Measurements from ENCODE around the gene CD81. TPM values are rescaled to one million over a fixed set of nuclear protein-coding genes. Genes with fewer than 3 reads are reported as not detected.

The CD81 gene
- total and polyA plus RNA-seq, 9 of the 15 experiments (the other 6 are each of a cell fraction or from before 2014, with no cell fraction given): 2.4 to 189 (median 61.7) TPM

GRCh38 chr11:2432628-2433071 is 55.5 kb downstream of the CD81 start:
- H3K9me1 ChIP-seq (ENCODE audit: control insufficient read depth, insufficient read depth, low read length): peaks cover 2% of the 10 kb centered on the region
- H2AFZ ChIP-seq (ENCODE audit: low read depth, low read length): no peak overlapping the region
- DNase-seq (ENCODE audit: extremely low read depth in 1 of 4, low spot score in 3 of 4) (no peak), ATAC-seq (no peak), FAIRE-seq (no peak)
- WGBS (ENCODE audit: insufficient coverage, low coverage, missing lambda C conversion rate): 8% methylated on average over 13 of the region's 13 CpGs
- ChIA-PET CTCF (ENCODE audit: low intra/inter-chr PET ratio) (no interaction called here), POLR2A (no interaction called here)
- peak overlapping the region in 1 of 2 experiments; percentile 20; a peak in 1 of 4 replicates for H3K9ac ChIP-seq (ENCODE audit: insufficient read depth in 1 of 2, low read depth in 2 of 2, low read length in 2 of 2)
- peaks cover 4% of the 10 kb centered on the region for H4K20me1 ChIP-seq (replicated peaks; ENCODE audit: control insufficient read depth, insufficient read depth, low read length)
- intact Hi-C loops (cut with micrococcal nuclease): no loop called here
- no peaks in the 10 kb centered on the region for H3K36me3 ChIP-seq (ENCODE audit: control insufficient read depth, insufficient read depth, low read length)
- H3K4me1 ChIP-seq (replicated peaks in 1 of 2; ENCODE audit: control insufficient read depth in 2 of 2, insufficient read depth in 2 of 2, low read length in 2 of 2): peaks cover 0 to 3% of the 10 kb centered on the region in 2 experiments; a peak in 1 of 5 replicates
- no TSS peak for BruUV-seq (replicated peaks)
- no peak overlapping the region for H3K4me2 ChIP-seq (ENCODE audit: insufficient read depth, low read length)
- in situ Hi-C loops (cut with MboI): no loop called here
- no peak overlapping the region for H3K4me3 ChIP-seq
- peaks cover 6% of the 10 kb centered on the region; the same call in 1 of the 2 replicates for H3K9me3 ChIP-seq (replicated peaks; ENCODE audit: control insufficient read depth, insufficient read depth, low read depth, low read length)
- H3K27me3 ChIP-seq (ENCODE audit: control insufficient read depth in 2 of 2, insufficient read depth in 2 of 2, low read length in 2 of 2): peaks cover 2 to 51% of the 10 kb centered on the region in 2 experiments; a peak in 4 of 5 replicates
- TF ChIP-seq RBM17 (IDR thresholded peaks at IDR 0.05; ENCODE audit: borderline replicate concordance, low read depth, low read length) (no peak), ZNF583 (CRISPR knock-in tag; IDR thresholded peaks at IDR 0.05) (no peak)
- no peak overlapping the region for H3K27ac ChIP-seq (ENCODE audit: extremely low read depth, low read depth, low read length)
- H3K79me2 ChIP-seq (ENCODE audit: control insufficient read depth, insufficient read depth, low read length): no peaks in the 10 kb centered on the region

- ATAC-seq (no peak), FAIRE-seq (no peak), DNase-seq (ENCODE audit: extremely low read depth in 1 of 4, low spot score in 3 of 4) (no peak)
- ChIA-PET POLR2A (no interaction called here), CTCF (ENCODE audit: low intra/inter-chr PET ratio) (no interaction called here)
- no peak overlapping the region for H3K4me3 ChIP-seq
- WGBS (ENCODE audit: insufficient coverage, low coverage, missing lambda C conversion rate): 12% methylated on average over 22 of the region's 22 CpGs
- H3K9ac ChIP-seq (ENCODE audit: insufficient read depth in 1 of 2, low read depth in 2 of 2, low read length in 2 of 2): no peak overlapping the region
- no peak overlapping the region for H3K27ac ChIP-seq (ENCODE audit: extremely low read depth, low read depth, low read length)
- H2AFZ ChIP-seq (ENCODE audit: low read depth, low read length): no peak overlapping the region
- H3K27me3 ChIP-seq (ENCODE audit: control insufficient read depth in 2 of 2, insufficient read depth in 2 of 2, low read length in 2 of 2): peaks cover 2 to 53% of the 10 kb centered on the region in 2 experiments; a peak in 4 of 5 replicates
- peaks cover 2% of the 10 kb centered on the region for H3K9me1 ChIP-seq (ENCODE audit: control insufficient read depth, insufficient read depth, low read length)
- intact Hi-C loops (cut with micrococcal nuclease) (no loop called here), in situ Hi-C loops (cut with MboI) (no loop called here)
- no peaks in the 10 kb centered on the region for H3K36me3 ChIP-seq (ENCODE audit: control insufficient read depth, insufficient read depth, low read length)
- no peaks in the 10 kb centered on the region for H3K79me2 ChIP-seq (ENCODE audit: control insufficient read depth, insufficient read depth, low read length)
- peaks cover 0 to 3% of the 10 kb centered on the region in 2 experiments; a peak in 1 of 5 replicates for H3K4me1 ChIP-seq (replicated peaks in 1 of 2; ENCODE audit: control insufficient read depth in 2 of 2, insufficient read depth in 2 of 2, low read length in 2 of 2)
- peaks cover 4% of the 10 kb centered on the region; the same call in 1 of the 2 replicates for H4K20me1 ChIP-seq (replicated peaks; ENCODE audit: control insufficient read depth, insufficient read depth, low read length)
- no peak overlapping the region for H3K4me2 ChIP-seq (ENCODE audit: insufficient read depth, low read length)
- H3K9me3 ChIP-seq (replicated peaks; ENCODE audit: control insufficient read depth, insufficient read depth, low read depth, low read length): peaks cover 6% of the 10 kb centered on the region; the same call in 1 of the 2 replicates
- no TSS peak for BruUV-seq (replicated peaks)
- TF ChIP-seq ZBTB5 (IDR thresholded peaks at IDR 0.05) (no peak), KAT7 (CRISPR knock-in tag; IDR thresholded peaks at IDR 0.05; ENCODE audit: borderline replicate concordance) (no peak), SRF (CRISPR knock-in tag; IDR thresholded peaks at IDR 0.05) (no peak), MEF2D (tag; conservative IDR thresholded peaks at IDR 0.05; ENCODE audit: low read depth) (no peak), BACH1 (tag; IDR thresholded peaks at IDR 0.05) (no peak), GABPB2 (CRISPR knock-in tag; conservative IDR thresholded peaks at IDR 0.05) (no peak), MCM7 (IDR thresholded peaks at IDR 0.05) (no peak), HDAC8 (tag; IDR thresholded peaks at IDR 0.05) (no peak), ERF (CRISPR knock-in tag; IDR thresholded peaks at IDR 0.05) (no peak), ZNF830 (CRISPR knock-in tag; IDR thresholded peaks at IDR 0.05) (no peak), CHD2 (IDR thresholded peaks at IDR 0.05; ENCODE audit: low read depth, low read length) (no peak), NEUROD1 (IDR thresholded peaks at IDR 0.05; ENCODE audit: borderline replicate concordance, low read depth, low read length, partially characterized antibody) (no peak), IFI16 (CRISPR knock-in tag; IDR thresholded peaks at IDR 0.05) (no peak)
These were observed 56.2 kb downstream of the CD81 start for GRCh38 chr11:2433106-2433925.
